ENCODE data around the gene KCNK1.
"Not testable (repeated sequence)": the region's sequence is repeated elsewhere in the genome, so short reads cannot be mapped to it uniquely, and the experiment has no call there.

KCNK1 gene

GRCh38 chr1:233670363-233670762 lies 56.5 kb downstream of the KCNK1 start:
- not testable (repeated sequence) for DNase-seq

- DNase-seq: no peak
Measured at GRCh38 chr1:233671286-233671685, 57.4 kb downstream of the KCNK1 start.

- DNase-seq: no peak
Measured at GRCh38 chr1:233672732-233673131, 58.8 kb downstream of the KCNK1 start.

- DNase-seq: no peak
Measured at GRCh38 chr1:233673261-233673946, 59.5 kb downstream of the KCNK1 start.

GRCh38 chr1:233673947-233674431 lies 60.1 kb downstream of the KCNK1 start:
- DNase-seq: no peak

GRCh38 chr1:233675446-233675845 lies 61.5 kb downstream of the KCNK1 start:
- DNase-seq: no peak

- DNase-seq: no peak
Measured at GRCh38 chr1:233675893-233676292, 62.0 kb downstream of the KCNK1 start.

GRCh38 chr1:233677690-233678354 lies 63.9 kb downstream of the KCNK1 start:
- no peak for DNase-seq

- no peak for DNase-seq
Measured at GRCh38 chr1:233679030-233679429, 65.1 kb downstream of the KCNK1 start.

- no peak for DNase-seq
Measured at GRCh38 chr1:233679591-233680373, 65.9 kb downstream of the KCNK1 start.

- DNase-seq: no peak
Measured at GRCh38 chr1:233681285-233681684, 67.4 kb downstream of the KCNK1 start.

- DNase-seq: not testable (repeated sequence)
Measured at GRCh38 chr1:233686653-233687052, 72.7 kb downstream of the KCNK1 start.

GRCh38 chr1:233689017-233689747 lies 75.3 kb downstream of the KCNK1 start:
- no peak for DNase-seq

- no peak for DNase-seq
Measured at GRCh38 chr1:233689748-233690254, 75.9 kb downstream of the KCNK1 start.

- no peak for DNase-seq
Measured at GRCh38 chr1:233695901-233696300, 82.0 kb downstream of the KCNK1 start.

- DNase-seq: no peak
Measured at GRCh38 chr1:233700338-233700737, 86.4 kb downstream of the KCNK1 start.

- DNase-seq: no peak
Measured at GRCh38 chr1:233704170-233704897, 90.4 kb downstream of the KCNK1 start.

- no peak for DNase-seq
Measured at GRCh38 chr1:233704898-233705723, 91.2 kb downstream of the KCNK1 start.

GRCh38 chr1:233707153-233707879 lies 93.4 kb downstream of the KCNK1 start:
- no peak for DNase-seq
